ENCODE measurements around the gene SMO. TPM values are rescaled to one million over a fixed set of nuclear protein-coding genes. Genes with fewer than 3 reads are reported as not detected.

The SMO gene
- total RNA-seq, 1 experiment from 2014 or later = 35.5 TPM

DNA sequence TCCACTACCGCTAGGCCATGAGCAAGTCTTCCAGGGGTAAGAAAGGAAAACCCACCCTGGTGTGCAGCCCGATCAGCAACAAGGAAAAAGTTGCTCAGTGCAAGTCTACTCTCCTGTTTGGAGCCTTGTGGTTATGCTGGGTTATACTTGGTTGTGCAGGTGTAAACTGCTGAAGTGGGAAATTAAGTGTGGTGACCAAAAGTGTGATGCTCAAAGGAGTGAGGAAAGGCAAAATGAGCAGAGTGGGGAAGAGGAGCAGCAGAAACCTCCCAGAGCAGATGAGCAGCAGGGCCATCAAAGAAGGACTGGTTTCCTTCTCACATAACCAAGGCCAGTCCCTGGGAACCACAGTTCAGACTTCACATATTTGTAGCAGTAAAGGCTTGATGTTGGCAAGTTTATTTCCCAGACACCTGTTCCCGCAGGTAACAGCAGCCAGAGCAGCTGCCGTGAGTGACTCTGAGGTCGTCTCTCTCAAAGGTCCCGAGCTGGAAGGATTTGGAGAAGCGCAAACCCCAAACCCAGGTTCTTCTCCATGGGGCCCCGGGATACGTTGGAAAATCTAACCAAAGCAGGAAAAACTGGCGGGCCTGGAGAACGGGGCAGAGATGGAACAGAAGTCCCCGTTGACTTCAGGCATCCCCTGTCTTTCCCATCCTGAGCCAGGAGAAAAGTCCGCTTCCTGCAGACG is 607 bp upstream of the SMO start:
- CTCF ChIA-PET = interaction anchor here (0.9 to 2.6 kb wide), 2 partner anchors 24 to 37 kb away, joined by 4 to 12 read pairs; partner anchors contain the start of gene AHCYL2

DNA sequence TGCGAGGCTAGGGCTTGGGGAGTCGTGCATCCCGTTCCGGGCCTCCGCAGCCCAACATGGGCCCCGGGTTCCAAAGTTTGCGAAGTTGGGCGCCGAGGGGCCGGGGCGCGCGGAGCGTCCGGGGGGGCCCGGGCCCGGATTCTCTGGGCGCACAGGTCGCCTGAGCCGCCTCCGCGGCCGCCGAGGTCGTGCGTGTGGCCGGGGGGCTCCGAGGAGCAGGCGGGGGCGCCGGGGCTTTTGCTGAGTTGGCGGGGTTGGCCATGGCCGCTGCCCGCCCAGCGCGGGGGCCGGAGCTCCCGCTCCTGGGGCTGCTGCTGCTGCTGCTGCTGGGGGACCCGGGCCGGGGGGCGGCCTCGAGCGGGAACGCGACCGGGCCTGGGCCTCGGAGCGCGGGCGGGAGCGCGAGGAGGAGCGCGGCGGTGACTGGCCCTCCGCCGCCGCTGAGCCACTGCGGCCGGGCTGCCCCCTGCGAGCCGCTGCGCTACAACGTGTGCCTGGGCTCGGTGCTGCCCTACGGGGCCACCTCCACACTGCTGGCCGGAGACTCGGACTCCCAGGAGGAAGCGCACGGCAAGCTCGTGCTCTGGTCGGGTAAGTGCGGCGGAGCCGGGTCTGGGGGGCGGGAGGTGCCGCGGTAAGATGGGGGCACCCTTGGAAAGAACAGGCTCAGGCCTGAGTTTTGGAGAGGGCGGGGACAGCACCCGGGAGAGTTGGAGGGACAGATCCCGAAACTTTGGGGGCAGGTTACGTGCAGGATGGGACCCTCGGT is 643 bp downstream of the SMO start:
- H3K27ac Mint-ChIP-seq (ENCODE audit: unreplicated experiment) = peak overlapping the region; percentile 81
- peak overlapping the region; percentile 88 for H3K4me3 Mint-ChIP-seq (ENCODE audit: unreplicated experiment)
- BruUV-seq (replicated peaks) = no TSS peak
- H3K27me3 Mint-ChIP-seq (ENCODE audit: insufficient read depth, unreplicated experiment) = no peaks in the 10 kb centered on the region
- TF ChIP-seq, protein P1, sequence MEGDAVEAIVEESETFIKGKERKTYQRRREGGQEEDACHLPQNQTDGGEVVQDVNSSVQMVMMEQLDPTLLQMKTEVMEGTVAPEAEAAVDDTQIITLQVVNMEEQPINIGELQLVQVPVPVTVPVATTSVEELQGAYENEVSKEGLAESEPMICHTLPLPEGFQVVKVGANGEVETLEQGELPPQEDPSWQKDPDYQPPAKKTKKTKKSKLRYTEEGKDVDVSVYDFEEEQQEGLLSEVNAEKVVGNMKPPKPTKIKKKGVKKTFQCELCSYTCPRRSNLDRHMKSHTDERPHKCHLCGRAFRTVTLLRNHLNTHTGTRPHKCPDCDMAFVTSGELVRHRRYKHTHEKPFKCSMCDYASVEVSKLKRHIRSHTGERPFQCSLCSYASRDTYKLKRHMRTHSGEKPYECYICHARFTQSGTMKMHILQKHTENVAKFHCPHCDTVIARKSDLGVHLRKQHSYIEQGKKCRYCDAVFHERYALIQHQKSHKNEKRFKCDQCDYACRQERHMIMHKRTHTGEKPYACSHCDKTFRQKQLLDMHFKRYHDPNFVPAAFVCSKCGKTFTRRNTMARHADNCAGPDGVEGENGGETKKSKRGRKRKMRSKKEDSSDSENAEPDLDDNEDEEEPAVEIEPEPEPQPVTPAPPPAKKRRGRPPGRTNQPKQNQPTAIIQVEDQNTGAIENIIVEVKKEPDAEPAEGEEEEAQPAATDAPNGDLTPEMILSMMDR (IDR thresholded peaks at IDR 0.05; ENCODE audit: insufficient read depth in 1 of 2, low read depth in 1 of 2, low read length in 1 of 2, severe bottlenecking in 1 of 2, unreplicated experiment in 1 of 2) = no peak
- Histone ChIP-seq H3K4me1 (peaks cover 24% of the 10 kb centered on the region), H3K4me3 (ENCODE audit: low read depth, low read length) (peak overlapping the region; percentile 85), H3K36me3 (ENCODE audit: control insufficient read depth, insufficient read depth, low read length) (no peaks in the 10 kb centered on the region), H3K9me3 (no peaks in the 10 kb centered on the region), H3K27me3 (replicated peaks; ENCODE audit: control insufficient read depth, insufficient read depth, low read length) (no peaks in the 10 kb centered on the region)
- peaks cover 21% of the 10 kb centered on the region for H3K4me1 Mint-ChIP-seq (ENCODE audit: low read depth, unreplicated experiment)
- ChIA-PET CTCF (interaction anchor here (0.9 to 2.6 kb wide), 2 partner anchors 25 to 36 kb away, joined by 4 to 12 read pairs; partner anchors contain the start of gene AHCYL2), POLR2A (interaction anchor here (1.1 kb wide), 1 partner anchor 11 kb away, joined by 3 read pairs; no protein-coding TSS in a partner anchor)
- peaks cover 12% of the 10 kb centered on the region for H3K36me3 Mint-ChIP-seq (ENCODE audit: insufficient read depth, unreplicated experiment)
- DNase-seq = peak in 1 of 2 experiments; percentile 44
- H3K9me3 Mint-ChIP-seq (ENCODE audit: unreplicated experiment) = no peaks in the 10 kb centered on the region
- intact Hi-C loops (cut with micrococcal nuclease; ENCODE audit: unreplicated experiment) = no loop called here

More for the DNA sequence above, 607 bp upstream of the SMO start:
- Histone ChIP-seq H3K4me3 (ENCODE audit: low read depth, low read length) (peak overlapping the region; percentile 85), H3K36me3 (ENCODE audit: control insufficient read depth, insufficient read depth, low read length) (no peaks in the 10 kb centered on the region), H3K27me3 (replicated peaks; ENCODE audit: control insufficient read depth, insufficient read depth, low read length) (no peaks in the 10 kb centered on the region), H3K4me1 (peaks cover 24% of the 10 kb centered on the region), H3K9me3 (no peaks in the 10 kb centered on the region)
- peaks cover 21% of the 10 kb centered on the region for H3K4me1 Mint-ChIP-seq (ENCODE audit: low read depth, unreplicated experiment)
- H3K27ac Mint-ChIP-seq (ENCODE audit: unreplicated experiment) = peak overlapping the region; percentile 81
- POLR2A ChIA-PET = interaction anchor here (0.6 to 1.1 kb wide), 2 partner anchors 13 to 24 kb away, joined by 3 to 4 read pairs; no protein-coding TSS in a partner anchor
- no TSS peak for BruUV-seq (replicated peaks)
- no peak for DNase-seq
- TF ChIP-seq, protein P1 (IDR thresholded peaks at IDR 0.05; ENCODE audit: insufficient read depth in 1 of 2, low read depth in 1 of 2, low read length in 1 of 2, severe bottlenecking in 1 of 2, unreplicated experiment in 1 of 2) = no peak
- intact Hi-C loops (cut with micrococcal nuclease; ENCODE audit: unreplicated experiment) = no loop called here
- H3K4me3 Mint-ChIP-seq (ENCODE audit: unreplicated experiment) = peak overlapping the region; percentile 88
- H3K9me3 Mint-ChIP-seq (ENCODE audit: unreplicated experiment) = no peaks in the 10 kb centered on the region
- H3K27me3 Mint-ChIP-seq (ENCODE audit: insufficient read depth, unreplicated experiment) = no peaks in the 10 kb centered on the region
- H3K36me3 Mint-ChIP-seq (ENCODE audit: insufficient read depth, unreplicated experiment) = peaks cover 6% of the 10 kb centered on the region

DNA sequence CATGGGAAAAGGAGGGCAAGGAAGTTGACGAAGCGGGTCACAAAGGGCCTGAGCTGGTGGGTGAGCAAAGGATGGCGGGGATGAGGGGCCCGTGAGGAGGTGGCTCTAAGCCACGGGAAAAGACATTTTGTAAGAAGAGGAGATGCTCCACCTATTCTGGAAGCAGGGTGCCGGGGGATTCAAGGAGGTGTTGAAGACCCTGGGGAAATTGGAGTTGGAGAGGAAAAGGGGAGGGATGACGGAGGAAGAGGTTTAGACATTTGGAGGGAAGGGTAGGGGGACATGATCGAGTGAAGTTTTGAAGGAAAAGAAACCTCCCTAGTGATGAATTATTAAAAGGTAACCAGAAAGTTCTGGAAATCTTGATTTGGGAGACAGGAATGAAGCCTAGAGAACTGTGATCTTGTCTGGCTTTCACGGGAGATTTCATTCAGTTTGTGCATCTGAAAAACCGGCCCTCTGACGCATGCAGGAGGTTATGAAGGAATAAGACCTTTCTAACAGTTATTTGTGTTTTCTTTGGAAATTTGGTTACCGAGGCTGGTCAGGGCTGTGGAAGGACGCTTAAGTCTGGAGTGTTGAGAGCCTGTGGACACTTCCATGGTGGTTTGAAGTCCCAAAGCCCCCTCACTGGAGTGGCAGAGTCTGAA is 1.4 kb downstream of the SMO start:
- TF ChIP-seq, protein P1 (IDR thresholded peaks at IDR 0.05; ENCODE audit: insufficient read depth in 1 of 2, low read depth in 1 of 2, low read length in 1 of 2, severe bottlenecking in 1 of 2, unreplicated experiment in 1 of 2) = no peak
- Mint-ChIP-seq H3K36me3 (ENCODE audit: insufficient read depth, unreplicated experiment) (peaks cover 12% of the 10 kb centered on the region), H3K4me3 (ENCODE audit: unreplicated experiment) (peak overlapping the region; percentile 88), H3K9me3 (ENCODE audit: unreplicated experiment) (no peaks in the 10 kb centered on the region), H3K27me3 (ENCODE audit: insufficient read depth, unreplicated experiment) (no peaks in the 10 kb centered on the region), H3K4me1 (ENCODE audit: low read depth, unreplicated experiment) (peaks cover 21% of the 10 kb centered on the region), H3K27ac (ENCODE audit: unreplicated experiment) (peak overlapping the region; percentile 39)
- intact Hi-C loops (cut with micrococcal nuclease; ENCODE audit: unreplicated experiment) = no loop called here
- no peaks in the 10 kb centered on the region for H3K36me3 ChIP-seq (ENCODE audit: control insufficient read depth, insufficient read depth, low read length)
- H3K4me3 ChIP-seq (ENCODE audit: low read depth, low read length) = peak overlapping the region; percentile 85
- no peaks in the 10 kb centered on the region for H3K27me3 ChIP-seq (replicated peaks; ENCODE audit: control insufficient read depth, insufficient read depth, low read length)
- CTCF ChIA-PET = interaction anchor here (1.6 to 2.6 kb wide), 2 partner anchors 26 kb away, joined by 4 to 12 read pairs; no protein-coding TSS in a partner anchor
- POLR2A ChIA-PET = no interaction called here
- H3K9me3 ChIP-seq = no peaks in the 10 kb centered on the region
- no peak for DNase-seq
- peaks cover 24% of the 10 kb centered on the region for H3K4me1 ChIP-seq
- no TSS peak for BruUV-seq (replicated peaks)

All from Caco-2 (cell line).